Effector memory CD8-positive, alpha-beta T cell (primary cell): ENCODE results near the gene NDUFB2.
"Not testable (repeated sequence)": the region's sequence is repeated elsewhere in the genome, so short reads cannot be mapped to it uniquely, and the experiment has no call there.

ENCODE experiments used
- ATAC-seq: fragments of 150-1000 bp; cut with Tn5 transposase; replicated peaks from 2 replicates; pipeline ENCODE4 v1.10.0; 2021; ENCODE audit warnings: mild to moderate bottlenecking, moderate library complexity
- DNase-seq, 3 experiments: peaks; one replicate each; pipeline ENCODE4 v3.0.0; 2021
- H3K27ac Mint-ChIP-seq, 2 donors: one replicate each; pipeline ENCODE4 v1.8.0; 2022; ENCODE audit warnings: mild to moderate bottlenecking in 2 of 2, mixed read lengths in 2 of 2, moderate library complexity in 2 of 2
- H3K27me3 Mint-ChIP-seq, 2 donors: one replicate each; pipeline ENCODE4 v1.8.0; 2022; ENCODE audit warnings: mixed read lengths in 2 of 2
- H3K36me3 Mint-ChIP-seq: one replicate; pipeline ENCODE4 v1.8.0; 2022; ENCODE audit warnings: mild to moderate bottlenecking, moderate library complexity, mixed read lengths; ENCODE audit not compliant: insufficient read depth
- H3K4me1 Mint-ChIP-seq, 2 donors: one replicate each; pipeline ENCODE4 v1.8.0; 2022; ENCODE audit warnings: low read depth in 2 of 2, mixed read lengths in 2 of 2
- H3K4me3 Mint-ChIP-seq, 2 donors: one replicate each; pipeline ENCODE4 v1.8.0; 2022; ENCODE audit warnings: mild to moderate bottlenecking in 2 of 2, mixed read lengths in 2 of 2, moderate library complexity in 2 of 2
- H3K9me3 Mint-ChIP-seq, 2 donors: one replicate each; pipeline ENCODE4 v1.8.0; 2022; ENCODE audit warnings: mixed read lengths in 2 of 2

Gene NDUFB2

GRCh38 chr7:140661124-140661523, 35.4 kb upstream of the NDUFB2 start:
- no peaks in the 10 kb centered on the region for H3K36me3 Mint-ChIP-seq
- DNase-seq, result no peak
- no peak for ATAC-seq
- H3K27me3 Mint-ChIP-seq, result peaks cover 13 to 31% of the 10 kb centered on the region in 2 donors
- peaks cover 6 to 12% of the 10 kb centered on the region in 2 donors for H3K4me1 Mint-ChIP-seq
- no peaks in the 10 kb centered on the region for H3K9me3 Mint-ChIP-seq
- no peak overlapping the region for H3K4me3 Mint-ChIP-seq
- H3K27ac Mint-ChIP-seq, result no peak overlapping the region

DNA sequence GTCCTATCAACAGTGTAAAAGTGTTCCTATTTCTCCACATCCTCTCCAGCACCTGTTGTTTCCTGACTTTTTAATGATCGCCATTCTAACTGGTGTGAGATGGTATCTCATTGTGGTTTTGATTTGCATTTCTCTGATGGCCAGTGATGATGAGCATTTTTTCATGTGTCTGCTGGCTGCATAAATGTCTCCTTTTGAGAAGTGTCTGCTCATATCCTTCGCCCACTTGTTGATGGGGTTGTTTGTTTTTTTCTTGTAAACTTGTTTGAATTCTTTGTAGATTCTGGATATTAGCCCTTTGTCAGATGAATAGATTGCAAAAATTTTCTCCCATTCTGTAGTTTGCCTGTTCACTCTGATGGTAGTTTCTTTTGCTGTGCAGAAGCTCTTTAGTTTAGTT, 33.6 kb upstream of the NDUFB2 start:
- not testable (repeated sequence) for DNase-seq, H3K4me3 Mint-ChIP-seq, H3K9me3 Mint-ChIP-seq, H3K36me3 Mint-ChIP-seq, ATAC-seq, H3K4me1 Mint-ChIP-seq, H3K27ac Mint-ChIP-seq
- H3K27me3 Mint-ChIP-seq, result peaks cover 3 to 20% of the 10 kb centered on the region in 2 donors

DNA sequence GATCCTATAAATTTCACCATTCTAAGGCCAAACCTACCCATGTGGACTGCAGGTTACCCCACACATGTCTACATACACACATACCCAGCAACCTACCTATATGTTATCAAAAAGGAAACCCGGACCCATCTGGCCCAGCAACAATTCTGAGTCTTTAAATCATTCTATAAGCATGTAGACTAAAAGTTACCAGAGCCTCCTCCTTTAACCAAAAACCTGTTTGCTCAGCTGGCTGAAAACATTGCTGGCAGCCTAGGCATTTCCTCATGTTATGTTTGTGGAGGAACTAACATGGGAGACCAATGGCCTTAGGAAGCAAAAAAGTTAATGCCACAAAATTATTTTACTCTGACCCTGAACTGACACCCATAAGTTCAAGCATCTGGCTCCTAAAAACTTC, 29.0 kb upstream of the NDUFB2 start:
- Mint-ChIP-seq H3K9me3 (no peaks in the 10 kb centered on the region), H3K4me3 (no peak overlapping the region), H3K4me1 (no peaks in the 10 kb centered on the region), H3K27ac (no peak overlapping the region), H3K36me3 (no peaks in the 10 kb centered on the region), H3K27me3 (peaks cover 0 to 9% of the 10 kb centered on the region in 2 donors)
- ATAC-seq, result no peak
- no peak for DNase-seq

DNA sequence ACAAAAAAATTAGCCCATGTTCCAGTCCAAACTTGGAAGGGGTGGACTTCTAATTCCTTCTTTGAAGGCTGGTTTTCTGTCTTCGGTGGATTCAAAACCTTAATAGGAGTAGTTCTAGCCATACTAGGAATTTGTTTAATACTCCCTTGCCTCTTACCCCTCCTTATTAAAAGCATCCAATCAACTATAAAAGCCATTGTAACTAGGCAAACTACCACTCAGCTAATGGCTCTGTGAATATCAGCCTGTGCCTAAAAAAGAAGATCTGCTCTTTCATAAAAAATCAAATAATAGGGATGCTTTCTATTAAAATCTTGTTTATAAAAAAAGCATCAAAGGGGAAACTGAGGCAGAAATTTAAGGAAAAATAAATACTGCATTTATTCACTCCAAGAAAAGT, 27.9 kb upstream of the NDUFB2 start:
- Mint-ChIP-seq H3K4me1 (peaks cover 0 to 2% of the 10 kb centered on the region in 2 donors), H3K9me3 (no peaks in the 10 kb centered on the region), H3K27me3 (peaks cover 0 to 9% of the 10 kb centered on the region in 2 donors), H3K36me3 (no peaks in the 10 kb centered on the region), H3K4me3 (no peak overlapping the region), H3K27ac (no peak overlapping the region)
- DNase-seq (no peak), ATAC-seq (no peak)

DNA sequence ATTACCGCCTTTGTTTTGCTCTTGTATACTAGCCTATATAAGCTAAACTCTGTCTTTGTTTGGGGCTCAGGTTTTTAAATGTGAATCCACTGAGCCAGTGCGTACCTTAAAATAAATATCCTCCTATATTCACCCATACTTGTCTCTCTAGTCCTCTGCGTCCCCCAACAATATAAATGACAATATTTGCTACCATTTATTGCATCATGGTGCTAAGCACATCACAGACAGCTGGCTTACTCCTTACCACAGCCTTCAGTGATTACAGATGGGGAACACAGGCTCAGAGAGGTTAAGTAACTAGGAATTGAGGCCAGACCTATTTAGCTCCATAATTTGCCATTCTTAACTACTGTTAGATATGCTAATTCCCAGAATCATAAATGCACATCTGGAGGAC, 27.2 kb upstream of the NDUFB2 start:
- H3K27ac Mint-ChIP-seq, result no peak overlapping the region
- peaks cover 3 to 9% of the 10 kb centered on the region in 2 donors for H3K4me1 Mint-ChIP-seq
- no peak overlapping the region for H3K4me3 Mint-ChIP-seq
- H3K27me3 Mint-ChIP-seq, result peaks cover 0 to 9% of the 10 kb centered on the region in 2 donors
- H3K36me3 Mint-ChIP-seq, result no peaks in the 10 kb centered on the region
- H3K9me3 Mint-ChIP-seq, result no peaks in the 10 kb centered on the region
- ATAC-seq, result no peak
- DNase-seq, result no peak

DNA sequence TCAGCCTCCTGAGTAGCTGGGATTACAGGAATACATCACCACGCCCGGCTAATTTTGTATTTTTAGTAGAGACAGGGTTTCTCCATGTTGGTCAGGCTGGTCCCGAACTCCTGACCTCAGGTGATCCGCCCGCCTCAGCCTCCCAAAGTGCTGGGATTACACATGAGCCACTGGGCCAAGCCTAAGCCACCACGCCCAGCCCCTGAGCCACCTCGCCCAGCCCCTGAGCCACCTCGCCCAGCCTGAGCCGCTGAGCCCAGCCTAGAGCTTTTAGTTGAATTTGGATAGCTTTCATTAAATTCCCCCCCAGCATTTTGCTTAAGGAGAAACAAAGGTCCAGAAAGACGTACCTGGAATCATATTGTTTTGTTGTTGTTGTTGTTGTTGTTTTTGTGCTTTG, 26.6 kb upstream of the NDUFB2 start:
- not testable (repeated sequence) for H3K4me3 Mint-ChIP-seq, H3K27ac Mint-ChIP-seq, H3K9me3 Mint-ChIP-seq, H3K27me3 Mint-ChIP-seq, H3K36me3 Mint-ChIP-seq, ATAC-seq, DNase-seq
- H3K4me1 Mint-ChIP-seq, result peaks cover 8 to 13% of the 10 kb centered on the region in 2 donors

DNA sequence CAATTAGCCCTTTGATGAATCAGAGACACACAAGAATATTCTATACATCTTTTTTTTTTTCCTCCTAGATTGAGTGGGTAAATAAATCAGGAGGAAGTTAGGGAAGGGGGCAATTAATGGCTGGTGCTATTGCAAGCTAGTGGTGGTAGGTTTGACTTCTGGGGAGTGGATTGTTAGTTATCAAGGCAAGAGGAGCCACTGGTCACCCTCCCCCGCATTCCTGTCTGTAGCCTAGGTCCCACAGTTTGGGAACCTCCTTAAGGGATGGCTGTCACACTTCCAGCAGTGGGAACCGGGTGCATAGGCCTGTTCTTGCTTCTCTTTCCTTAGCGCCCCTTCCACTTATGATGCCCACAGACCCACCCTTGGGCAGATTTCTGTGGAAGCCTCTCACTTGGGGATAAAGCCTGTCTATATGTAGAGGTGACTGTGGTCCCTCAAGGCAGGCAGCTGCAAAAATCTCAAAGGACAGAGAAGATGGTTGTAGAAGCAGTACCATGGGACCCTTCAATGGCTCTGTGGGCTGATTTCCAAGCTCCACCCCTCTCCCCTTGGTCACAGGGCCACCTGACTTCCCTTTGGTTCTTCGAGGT, 26.1 kb upstream of the NDUFB2 start:
- ATAC-seq, result no peak
- DNase-seq, result no peak
- H3K4me3 Mint-ChIP-seq, result no peak overlapping the region
- no peaks in the 10 kb centered on the region for H3K9me3 Mint-ChIP-seq
- H3K27me3 Mint-ChIP-seq, result peaks cover 0 to under 1% of the 10 kb centered on the region in 2 donors
- H3K4me1 Mint-ChIP-seq, result peaks cover 10 to 16% of the 10 kb centered on the region in 2 donors
- H3K27ac Mint-ChIP-seq, result no peak overlapping the region
- peaks cover 3% of the 10 kb centered on the region for H3K36me3 Mint-ChIP-seq

DNA sequence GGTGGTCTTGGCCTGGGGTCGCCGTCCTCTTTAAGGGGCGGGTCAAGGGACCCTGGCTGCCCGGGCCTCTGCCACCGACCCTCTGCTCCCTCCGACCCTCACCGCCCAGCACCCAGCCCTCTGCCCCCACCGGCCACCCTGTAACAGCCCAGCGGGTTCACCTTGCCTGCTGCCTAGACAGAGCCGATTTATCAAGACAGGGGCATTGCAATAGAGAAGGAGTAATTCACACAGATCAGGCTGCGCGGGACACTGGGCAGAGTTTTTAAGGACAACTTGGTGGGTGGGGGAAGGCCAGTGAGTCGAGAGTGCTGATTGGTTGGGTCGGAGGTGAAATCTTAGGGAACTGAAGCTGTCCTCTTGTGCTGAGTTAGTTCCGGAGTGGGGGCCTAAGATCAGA, 24.5 kb upstream of the NDUFB2 start:
- Mint-ChIP-seq H3K27me3 (no peaks in the 10 kb centered on the region), H3K9me3 (no peaks in the 10 kb centered on the region), H3K36me3 (peaks cover 3% of the 10 kb centered on the region), H3K4me1 (peaks cover 16 to 17% of the 10 kb centered on the region in 2 donors), H3K4me3 (peak overlapping the region; percentile 61 to 86), H3K27ac (peak overlapping the region in 1 of 2 donors; percentile 10)
- DNase-seq, result no peak
- ATAC-seq, result no peak

GRCh38 chr7:140672382-140673062, 24.0 kb upstream of the NDUFB2 start, which contains the start of gene ADCK2:
Gene ADCK2, plus strand, starts transcription at chr7:140672945. Its CDS starts 386 bp downstream, at chr7:140673331.
- peak within 1 kb of the TSS; percentile 87 to 89 for H3K27ac Mint-ChIP-seq
- H3K9me3 Mint-ChIP-seq, result no peaks in the 10 kb centered on the region
- DNase-seq, result peak in 2 of 3 experiments; percentile 42 to 58
- no peaks in the 10 kb centered on the region for H3K27me3 Mint-ChIP-seq
- peaks cover 16 to 19% of the 10 kb centered on the region in 2 donors for H3K4me1 Mint-ChIP-seq
- H3K4me3 Mint-ChIP-seq, result peak within 1 kb of the TSS; percentile 86 to 91
- ATAC-seq, result peak; percentile 70
- peaks cover 3% of the 10 kb centered on the region for H3K36me3 Mint-ChIP-seq

DNA sequence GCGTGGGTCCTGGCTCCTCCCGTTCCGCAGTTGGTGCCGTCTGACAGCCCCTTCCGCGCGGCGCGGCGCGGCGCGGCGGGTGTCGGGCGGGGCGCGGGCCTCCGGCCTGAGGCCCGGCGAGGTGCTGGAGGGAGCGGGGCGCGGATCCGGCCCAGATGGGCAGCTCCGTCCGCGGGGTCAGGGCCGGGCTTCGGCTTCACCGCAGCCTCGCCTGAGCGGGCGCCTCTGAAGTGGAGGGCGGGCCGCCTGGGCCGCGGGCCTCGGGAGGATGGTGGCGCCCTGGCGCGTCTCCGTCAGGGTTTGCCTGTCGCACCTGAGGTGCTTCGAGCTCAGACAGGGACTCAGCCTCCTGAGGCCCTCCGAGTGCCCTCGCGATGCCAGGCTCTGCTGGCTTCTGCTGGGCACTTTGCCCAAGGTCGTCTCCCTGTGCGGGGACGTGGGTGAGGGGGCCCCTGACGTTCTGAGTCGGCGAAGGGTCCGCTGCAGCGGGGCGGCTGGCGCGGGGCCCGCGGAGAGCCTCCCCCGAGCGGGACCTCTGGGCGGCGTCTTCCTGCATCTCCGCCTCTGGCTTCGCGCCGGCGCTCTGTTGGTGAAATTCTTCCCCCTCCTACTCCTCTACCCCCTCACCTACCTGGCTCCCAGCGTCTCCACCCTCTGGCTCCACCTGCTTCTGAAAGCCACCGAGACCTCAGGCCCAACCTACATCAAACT, 23.3 kb upstream of the NDUFB2 start:
- Mint-ChIP-seq H3K9me3 (no peaks in the 10 kb centered on the region), H3K27me3 (no peaks in the 10 kb centered on the region), H3K4me3 (peak overlapping the region; percentile 86 to 91), H3K36me3 (peaks cover 3% of the 10 kb centered on the region), H3K27ac (peak overlapping the region; percentile 87 to 89), H3K4me1 (peaks cover 22 to 26% of the 10 kb centered on the region in 2 donors)
- peak; percentile 78 for ATAC-seq
- DNase-seq, result peak; percentile 45 to 64 (median 48)

DNA sequence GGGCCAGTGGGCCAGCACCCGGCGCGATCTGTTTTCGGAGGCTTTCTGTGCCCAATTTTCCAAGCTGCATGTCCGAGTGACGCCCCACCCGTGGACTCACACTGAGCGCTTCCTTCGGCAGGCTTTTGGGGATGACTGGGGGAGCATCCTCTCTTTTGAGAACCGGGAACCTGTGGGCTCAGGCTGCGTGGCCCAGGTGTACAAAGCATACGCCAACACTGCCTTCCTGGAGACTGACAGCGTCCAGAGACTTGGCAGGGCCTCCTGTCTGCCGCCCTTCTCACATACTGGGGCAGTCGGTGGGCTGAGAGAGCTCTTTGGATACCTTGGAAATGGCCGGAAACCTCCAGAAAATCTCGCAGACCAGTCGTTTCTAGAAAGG, 22.7 kb upstream of the NDUFB2 start:
- Mint-ChIP-seq H3K27ac (peak overlapping the region; percentile 87 to 89), H3K4me1 (peaks cover 27 to 28% of the 10 kb centered on the region in 2 donors), H3K36me3 (peaks cover 6% of the 10 kb centered on the region), H3K4me3 (peak overlapping the region; percentile 86 to 91), H3K27me3 (no peaks in the 10 kb centered on the region), H3K9me3 (no peaks in the 10 kb centered on the region)
- ATAC-seq (no peak), DNase-seq (no peak)

DNA sequence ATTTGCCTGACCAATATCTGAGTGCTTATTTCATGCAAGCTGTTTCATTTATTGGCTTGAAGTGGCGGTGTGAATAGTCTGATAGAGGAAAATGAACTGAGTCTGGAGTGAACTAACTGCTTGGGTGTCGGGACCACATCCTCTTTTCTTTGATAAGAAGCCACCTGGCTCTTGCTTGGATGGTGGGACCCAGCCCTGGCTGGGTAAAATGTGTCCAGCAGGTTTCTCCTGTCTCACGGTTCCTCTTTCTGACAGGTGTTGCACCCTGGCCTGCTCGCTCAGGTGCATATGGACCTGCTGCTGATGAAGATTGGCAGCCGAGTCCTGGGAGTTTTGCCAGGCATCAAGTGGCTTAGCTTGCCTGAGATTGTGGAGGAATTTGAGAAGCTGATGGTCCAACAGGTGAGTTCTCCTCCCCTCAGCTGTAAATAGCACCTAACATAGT, 22.1 kb upstream of the NDUFB2 start:
- H3K27ac Mint-ChIP-seq, result peak overlapping the region; percentile 87 to 89
- no peak for DNase-seq
- no peaks in the 10 kb centered on the region for H3K9me3 Mint-ChIP-seq
- H3K36me3 Mint-ChIP-seq, result peaks cover 9% of the 10 kb centered on the region
- peak overlapping the region; percentile 86 to 91 for H3K4me3 Mint-ChIP-seq
- peaks cover 27 to 28% of the 10 kb centered on the region in 2 donors for H3K4me1 Mint-ChIP-seq
- no peaks in the 10 kb centered on the region for H3K27me3 Mint-ChIP-seq
- no peak for ATAC-seq

- no peak for DNase-seq
- H3K27me3 Mint-ChIP-seq, result no peaks in the 10 kb centered on the region
- H3K27ac Mint-ChIP-seq, result peak overlapping the region; percentile 35 to 87
- H3K36me3 Mint-ChIP-seq, result peaks cover 16% of the 10 kb centered on the region
- no peak for ATAC-seq
- H3K4me1 Mint-ChIP-seq, result peaks cover 27 to 28% of the 10 kb centered on the region in 2 donors
- H3K4me3 Mint-ChIP-seq, result peak overlapping the region; percentile 86 to 91
- no peaks in the 10 kb centered on the region for H3K9me3 Mint-ChIP-seq
Observed at GRCh38 chr7:140674899-140675701, 21.4 kb upstream of the NDUFB2 start.
